Stimulated activated CD4-positive, alpha-beta T cell treated with anti-CD3 and anti-CD28 coated beads, TNF-alpha, amount 100 ng/mL, for 24 hours (primary cell): ENCODE data around the gene DRG1.
"Not testable (repeated sequence)": the region's sequence is repeated elsewhere in the genome, so short reads cannot be mapped to it uniquely, and the experiment has no call there.

ENCODE experiments used
- DNase-seq, 3 experiments: peaks; one replicate each; pipeline ENCODE4 v3.0.0-alpha.2; 2020; ENCODE audit warnings: low read depth in 3 of 3

The DRG1 gene, protein sequence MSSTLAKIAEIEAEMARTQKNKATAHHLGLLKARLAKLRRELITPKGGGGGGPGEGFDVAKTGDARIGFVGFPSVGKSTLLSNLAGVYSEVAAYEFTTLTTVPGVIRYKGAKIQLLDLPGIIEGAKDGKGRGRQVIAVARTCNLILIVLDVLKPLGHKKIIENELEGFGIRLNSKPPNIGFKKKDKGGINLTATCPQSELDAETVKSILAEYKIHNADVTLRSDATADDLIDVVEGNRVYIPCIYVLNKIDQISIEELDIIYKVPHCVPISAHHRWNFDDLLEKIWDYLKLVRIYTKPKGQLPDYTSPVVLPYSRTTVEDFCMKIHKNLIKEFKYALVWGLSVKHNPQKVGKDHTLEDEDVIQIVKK

DNA sequence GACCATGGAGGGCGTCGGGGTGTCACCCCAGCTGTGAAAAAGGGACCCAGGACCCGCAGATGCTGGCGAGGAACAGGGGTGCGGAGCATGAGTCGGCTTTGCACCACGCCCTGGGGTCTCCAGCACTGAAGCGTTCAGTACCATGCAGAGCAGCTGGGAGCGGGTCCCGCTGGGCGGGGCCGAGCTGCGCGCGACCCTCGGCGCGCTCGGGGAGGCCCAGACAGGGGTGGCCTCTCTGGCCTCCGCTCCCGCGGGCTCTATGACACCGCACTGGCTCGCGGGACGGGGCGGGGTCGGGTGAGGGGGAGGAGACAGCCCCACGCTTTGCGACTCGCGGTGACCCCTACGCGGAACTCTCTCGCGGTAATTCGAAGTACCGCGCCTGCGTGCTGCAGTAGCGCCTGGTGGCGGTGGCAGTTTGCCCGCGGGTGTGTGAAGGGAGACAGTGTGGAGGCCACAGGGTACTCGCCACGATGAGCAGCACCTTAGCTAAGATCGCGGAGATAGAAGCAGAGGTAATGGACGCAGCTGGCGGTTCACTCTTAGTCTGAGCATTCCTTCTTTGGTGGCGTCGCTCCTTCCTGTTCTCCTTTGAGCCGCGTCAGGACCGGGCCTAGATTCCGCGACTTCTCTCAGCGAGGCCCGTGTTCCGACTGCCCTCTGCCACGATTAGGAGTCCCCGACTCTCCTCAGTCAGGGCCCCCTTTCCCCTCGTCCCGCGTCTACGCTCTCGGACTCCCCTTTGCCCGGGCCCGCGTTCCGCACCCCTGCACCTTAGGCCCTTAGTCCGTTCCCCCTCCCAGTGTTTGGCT lies at the start of gene DRG1:
TSS of gene DRG1 (plus strand) at position 394 of the 812 bp plus-strand sequence. CDS start at position 474, 80 bp downstream.
- DNase-seq = peak; percentile 92 to 98 (median 96)

DNA sequence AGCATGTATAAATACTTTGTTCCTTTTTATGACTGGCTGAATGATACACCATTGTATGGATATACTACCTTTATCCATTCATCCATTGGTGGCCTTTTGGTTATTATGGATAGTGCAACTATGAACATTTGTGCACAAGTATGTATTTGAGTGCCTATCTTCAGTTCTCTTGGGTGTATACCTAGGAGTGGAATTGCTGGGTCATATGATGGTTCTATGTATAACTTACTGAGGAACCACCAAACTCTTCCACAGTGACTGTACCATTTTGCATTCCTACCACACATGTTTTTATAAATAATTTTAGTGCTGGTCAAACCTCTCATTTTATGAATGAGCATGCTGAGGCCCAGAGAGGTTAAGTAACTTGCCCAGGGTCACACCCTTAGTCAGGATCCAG lies 49.4 kb upstream of the DRG1 start:
- DNase-seq = no peak

DNA sequence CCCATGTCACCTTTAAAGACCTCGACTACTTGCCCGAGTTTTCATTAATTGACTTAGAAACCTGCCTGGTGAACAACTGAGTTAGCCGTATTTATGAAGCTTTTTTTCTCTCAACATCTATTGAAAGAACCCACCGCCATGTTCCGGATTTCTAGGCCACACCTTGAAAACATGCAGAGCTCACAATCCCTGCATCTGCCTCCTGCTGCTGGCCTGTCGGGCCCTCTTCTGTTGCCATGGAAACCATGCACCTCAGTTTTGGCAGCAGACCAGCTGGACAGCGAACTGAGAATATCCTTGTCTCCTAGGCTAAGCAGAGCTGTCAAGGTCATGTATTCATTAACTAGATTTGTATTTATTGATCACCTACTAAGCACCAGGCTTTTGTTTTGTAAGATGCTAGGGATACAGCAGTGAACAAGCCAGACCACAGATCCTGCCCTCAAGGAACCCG lies 49.0 kb upstream of the DRG1 start:
- no peak for DNase-seq

DNA sequence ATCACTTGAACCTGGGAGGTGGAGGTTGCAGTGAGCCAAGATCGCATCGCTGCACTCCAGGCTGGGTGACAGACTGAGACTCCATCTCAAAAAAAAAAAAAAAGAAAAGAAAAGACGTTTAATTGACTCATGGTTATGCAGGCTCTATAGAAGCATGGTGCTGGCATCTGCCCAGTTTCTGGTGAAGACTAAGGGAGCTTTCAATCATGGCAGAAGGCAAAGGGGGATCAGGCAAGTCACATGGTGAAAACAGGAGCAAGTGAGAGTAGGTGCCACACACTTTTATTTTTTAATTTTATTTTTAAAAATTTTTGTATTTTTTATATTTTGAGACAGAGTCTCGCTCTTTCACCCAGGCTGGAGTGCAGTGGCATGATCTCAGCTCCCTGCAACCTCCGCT lies 44.9 kb upstream of the DRG1 start:
- DNase-seq = no peak

DNA sequence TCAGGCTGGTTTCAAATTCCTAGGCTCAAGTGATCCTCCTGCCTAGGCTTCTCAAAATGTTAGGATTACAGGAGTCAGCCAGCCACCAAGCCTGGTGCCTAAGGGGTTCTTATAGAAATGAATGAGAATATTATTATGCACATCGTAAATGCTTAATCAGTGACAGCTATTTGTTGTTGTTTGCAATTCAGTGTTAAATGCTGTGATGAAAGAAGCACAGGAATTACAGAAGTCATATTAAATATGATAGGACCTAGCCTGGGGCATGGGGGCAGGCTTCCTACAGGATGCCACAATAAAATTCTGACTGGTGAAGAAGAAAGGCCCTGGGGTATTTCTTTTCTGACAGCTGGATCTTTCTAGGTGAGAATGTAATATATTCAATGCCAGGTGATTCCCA lies 39.4 kb upstream of the DRG1 start:
- no peak for DNase-seq

DNA sequence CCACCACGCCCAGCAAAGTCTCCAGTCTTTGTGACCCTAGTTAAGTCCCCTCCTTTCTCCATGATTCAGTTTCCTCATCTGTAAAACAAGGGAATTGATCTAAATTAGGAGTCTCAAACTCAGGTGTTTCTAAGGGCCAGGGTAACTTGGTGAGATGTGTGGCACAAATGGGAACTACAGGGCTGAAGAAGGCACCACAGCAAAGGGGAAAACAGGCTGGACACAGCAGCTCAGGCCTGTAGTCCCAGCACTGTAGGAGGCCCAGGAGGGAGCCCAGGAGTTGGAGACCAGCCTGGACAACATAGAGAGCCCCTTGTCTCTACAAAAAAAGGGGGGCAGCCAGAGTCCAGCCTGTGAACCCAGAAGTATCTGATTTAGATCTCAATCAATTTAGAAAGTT lies 37.7 kb upstream of the DRG1 start:
- no peak for DNase-seq

DNA sequence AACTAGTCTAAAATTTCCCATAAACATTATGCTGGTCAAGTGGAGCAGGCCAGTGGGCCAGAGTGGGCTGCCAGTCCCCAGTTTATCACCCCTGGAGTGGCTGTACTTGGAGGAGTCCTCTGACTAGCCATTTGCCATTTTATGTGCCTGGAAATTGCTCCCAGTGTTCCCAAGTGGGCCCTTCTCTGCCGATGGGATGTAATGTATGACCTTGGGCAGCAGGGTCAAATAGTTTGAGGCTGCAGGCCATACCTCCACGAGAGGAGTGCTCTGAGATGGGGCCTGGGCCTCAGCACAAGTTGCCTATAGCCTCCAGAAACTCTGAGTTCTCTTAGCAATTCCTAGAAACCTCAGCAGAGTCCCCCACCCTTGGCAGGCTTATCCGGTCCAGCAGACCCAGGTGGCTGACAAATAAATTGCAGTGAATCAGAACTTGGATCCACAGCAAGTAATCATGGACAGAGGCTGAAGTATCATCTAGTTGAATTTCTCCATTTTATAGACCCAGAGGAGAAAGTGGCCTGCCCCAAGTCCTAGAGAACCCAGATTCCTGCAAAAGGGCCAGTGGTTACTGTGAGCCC lies 35.4 kb upstream of the DRG1 start:
- DNase-seq = no peak

DNA sequence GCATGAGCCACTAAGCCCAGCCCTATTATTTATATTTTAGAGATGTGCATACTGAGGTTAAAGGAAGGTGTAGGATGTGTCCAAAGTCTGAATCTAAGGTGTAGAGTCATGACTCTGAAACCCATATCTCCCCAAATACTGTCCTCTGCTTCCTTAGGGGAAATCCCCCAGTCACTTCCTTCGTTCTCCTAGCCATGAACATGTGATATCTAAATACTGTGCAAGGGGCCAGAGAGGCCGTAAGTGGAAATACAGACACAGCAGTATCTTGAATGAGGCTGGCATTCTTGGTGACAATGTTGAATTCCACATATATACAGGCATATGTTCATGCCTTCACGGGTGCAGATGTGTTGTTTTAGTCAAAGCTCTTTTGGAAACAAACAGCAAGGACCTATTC lies 32.0 kb upstream of the DRG1 start:
- DNase-seq = no peak

DNA sequence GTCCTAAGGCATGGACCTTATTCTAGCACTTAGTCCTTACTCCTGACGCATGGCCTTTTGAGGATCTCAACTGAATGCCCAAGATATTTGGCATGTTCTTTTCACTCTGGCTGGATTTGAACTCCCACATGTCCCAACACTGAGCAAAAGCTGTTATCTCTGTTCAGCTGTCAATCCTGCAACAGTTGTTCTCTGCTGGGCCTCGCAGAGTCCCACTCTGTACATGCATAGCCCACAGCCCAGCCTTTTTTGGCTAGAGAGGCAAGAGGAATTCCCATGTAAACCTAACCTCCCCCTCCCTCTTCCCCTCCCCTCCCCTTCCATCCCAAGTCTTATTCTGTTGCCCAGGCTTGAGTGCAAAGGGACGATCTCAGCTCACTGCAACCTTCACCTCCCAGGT lies 21.8 kb upstream of the DRG1 start:
- no peak for DNase-seq

DNA sequence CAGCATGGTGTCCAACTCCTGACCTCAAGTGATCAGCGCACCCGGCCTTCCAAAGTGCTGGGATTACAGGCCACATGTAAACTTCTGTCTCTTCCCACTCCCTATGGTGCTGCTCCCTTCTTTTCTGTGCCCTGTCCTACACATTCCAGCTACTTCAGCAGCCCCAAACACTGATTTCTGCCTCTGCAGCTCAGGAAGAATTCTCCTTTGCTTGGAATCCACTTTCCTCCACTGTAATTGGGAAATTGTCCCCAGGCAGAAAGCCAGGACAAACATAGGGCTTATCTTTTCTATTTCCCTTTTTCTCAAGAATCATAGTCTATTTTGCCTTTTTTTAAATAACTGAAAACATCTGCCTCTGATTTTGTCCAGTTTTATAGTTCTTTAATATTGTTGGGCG lies 21.3 kb upstream of the DRG1 start:
- DNase-seq = no peak

DNA sequence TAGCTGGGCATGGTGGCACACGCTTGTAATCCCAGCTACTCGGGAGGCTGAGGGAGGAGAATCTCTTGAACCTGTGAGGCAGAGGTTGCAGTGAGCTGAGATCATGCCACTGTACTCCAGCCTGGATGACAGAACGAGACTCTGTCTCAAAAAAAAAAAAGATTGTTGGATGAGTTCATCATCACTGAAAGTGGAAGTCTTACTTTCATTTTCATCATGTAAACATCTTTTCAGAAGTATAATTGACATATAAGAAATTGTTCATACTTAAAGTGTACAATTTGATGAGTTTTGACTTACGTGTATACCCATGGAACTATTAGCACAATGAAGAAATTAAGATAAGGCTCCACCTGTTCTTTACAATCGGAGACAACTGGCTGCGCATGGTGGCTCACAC lies 20.8 kb upstream of the DRG1 start:
- not testable (repeated sequence) for DNase-seq

DNA sequence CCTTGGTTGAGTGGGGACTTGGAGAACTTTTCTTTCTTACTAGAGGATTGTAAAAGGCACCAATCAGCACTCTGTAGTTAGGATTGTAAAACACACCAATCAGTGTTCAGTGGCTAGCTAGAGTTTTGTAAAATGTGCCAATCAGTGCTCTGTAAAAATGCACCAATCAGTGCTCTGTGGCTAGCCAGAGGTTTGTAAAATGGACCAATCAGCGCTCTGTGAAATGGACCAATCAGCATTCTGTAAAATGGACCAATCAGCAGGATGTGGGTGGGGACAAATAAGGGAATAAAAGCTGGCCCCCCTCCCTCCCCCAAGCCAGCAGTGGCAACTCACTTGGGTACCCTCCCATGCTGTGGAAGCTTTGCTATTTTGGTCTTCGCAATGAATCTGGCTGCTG lies 5.5 kb upstream of the DRG1 start:
- no peak for DNase-seq

DNA sequence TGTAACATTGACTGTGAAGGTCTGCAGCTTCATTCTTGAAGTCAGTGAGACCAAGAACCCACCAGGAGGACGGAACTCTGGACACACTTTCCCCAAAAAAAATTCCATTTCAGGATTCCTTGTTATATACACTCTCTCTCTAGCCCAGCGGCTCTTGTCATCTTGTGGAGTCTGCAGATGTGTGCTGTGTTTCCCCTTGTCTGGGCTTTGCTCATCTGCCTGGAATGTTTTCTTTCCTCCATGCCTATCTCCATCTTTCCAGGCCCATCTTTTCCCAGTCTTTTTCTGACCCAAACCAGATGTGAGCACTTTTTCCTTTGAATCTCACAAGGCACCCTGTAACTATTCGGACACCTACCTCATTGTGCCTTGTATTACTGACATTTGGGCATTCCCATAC lies 5.1 kb upstream of the DRG1 start:
- DNase-seq = no peak

DNA sequence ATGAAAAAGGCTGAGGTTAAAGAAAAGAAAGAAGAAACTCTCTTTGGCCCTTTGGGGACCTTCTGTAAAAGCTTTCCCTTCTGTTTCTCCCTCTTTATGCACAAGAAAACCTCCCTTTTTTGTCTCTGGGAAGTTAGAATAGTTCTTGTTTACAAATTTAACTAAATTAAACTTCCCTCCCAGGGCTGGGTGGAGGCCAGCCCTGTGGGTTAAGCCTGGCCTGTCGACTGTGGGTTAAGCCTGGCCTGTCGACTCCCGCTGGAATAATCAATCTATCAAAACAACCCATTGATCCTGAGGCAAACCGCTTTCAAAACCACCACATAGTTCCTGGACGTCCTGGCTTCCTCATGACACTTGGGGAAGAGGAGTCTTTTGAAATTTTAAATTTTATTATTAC lies 1.2 kb upstream of the DRG1 start:
- DNase-seq = no peak

DNA sequence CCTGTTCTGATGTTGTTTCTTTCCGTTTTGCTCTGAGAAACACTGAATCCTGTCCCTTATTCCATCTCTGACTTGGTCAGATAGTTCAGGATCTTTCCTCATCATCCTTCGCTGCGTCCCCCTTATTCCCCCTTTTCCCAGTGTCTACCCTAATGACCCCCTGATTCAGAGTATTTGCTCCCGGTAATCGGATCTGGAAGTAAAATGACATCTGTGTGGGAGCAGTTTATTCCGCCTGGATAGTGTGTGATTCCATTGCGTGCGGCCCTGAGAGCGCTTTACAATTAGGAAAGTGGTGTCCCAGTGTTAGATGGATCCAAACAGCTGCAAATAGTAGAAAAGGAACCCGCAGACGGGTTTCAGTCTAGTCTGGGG lies 606 bp downstream of the DRG1 start:
- DNase-seq = no peak

DNA sequence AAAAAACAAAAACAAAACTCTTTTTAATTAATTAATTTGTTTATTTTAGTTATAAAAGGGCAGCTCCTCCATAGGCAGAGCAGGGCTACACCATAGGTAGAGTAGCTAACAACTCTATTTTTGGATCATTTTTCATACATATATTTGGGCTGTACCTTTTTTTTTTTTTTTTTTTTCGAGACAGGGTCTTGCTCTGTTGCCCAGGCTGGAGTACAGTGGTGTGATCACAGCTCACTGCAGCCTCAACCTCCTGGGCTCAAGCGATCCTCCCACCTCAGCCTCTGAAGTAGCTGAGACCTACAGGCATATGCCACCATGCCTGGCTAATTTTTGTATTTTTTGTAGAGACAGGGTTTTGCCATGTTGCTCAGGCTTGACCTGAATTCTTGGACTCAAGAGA lies 2.9 kb downstream of the DRG1 start:
- not testable (repeated sequence) for DNase-seq

DNA sequence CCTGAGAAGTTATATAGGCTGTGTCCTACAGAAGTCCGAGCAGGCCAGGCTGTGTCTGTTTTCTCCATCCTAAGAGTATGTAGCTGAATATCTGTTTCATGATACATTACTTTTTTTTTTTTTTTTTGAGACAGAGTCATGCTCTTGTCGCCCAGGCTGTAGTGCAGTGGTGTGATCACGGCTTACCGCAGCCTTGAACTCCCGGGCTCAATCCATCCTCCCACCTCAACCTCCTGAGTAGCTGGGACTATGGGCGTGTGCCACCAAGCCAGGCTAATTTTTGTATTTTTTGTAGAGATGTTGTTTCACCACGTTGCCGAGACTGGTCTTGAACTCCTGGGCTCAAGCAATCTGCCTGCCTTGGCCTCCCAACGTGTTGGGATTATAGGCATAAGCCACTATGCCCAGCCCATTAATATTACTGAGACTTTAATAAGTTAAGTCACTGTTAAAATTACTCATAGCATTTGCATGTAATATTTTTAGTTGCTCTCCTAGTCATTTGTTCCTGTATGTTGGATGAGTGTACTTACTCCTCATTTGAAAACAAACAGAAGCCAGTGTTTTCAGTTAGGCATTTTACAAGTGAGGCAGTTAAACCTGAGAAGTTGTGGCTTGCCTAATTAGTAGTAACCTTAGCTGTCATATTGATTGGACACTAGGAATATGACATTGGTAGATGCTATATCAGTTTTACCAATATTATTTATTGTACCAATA lies 26.1 kb downstream of the DRG1 start:
- no peak for DNase-seq

DNA sequence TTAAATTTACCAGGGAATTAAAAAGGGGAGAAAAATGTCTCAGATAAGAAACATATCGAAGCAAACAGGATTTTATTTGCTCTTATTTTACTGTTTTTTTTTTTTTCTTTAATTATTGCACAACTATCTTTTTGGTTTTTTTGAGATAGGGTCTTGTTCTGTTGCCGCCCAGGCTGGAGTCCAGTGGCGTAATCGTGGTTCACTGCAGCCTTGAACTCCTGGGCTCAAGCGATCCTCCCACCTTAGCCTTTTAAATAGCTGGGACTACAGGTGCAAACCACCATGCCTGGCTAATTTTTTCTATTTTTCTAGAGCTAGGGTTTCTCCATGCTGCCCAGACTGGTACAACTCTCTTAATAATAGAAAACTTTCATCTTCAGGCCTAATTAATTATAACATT lies 32.5 kb downstream of the DRG1 start:
- DNase-seq = no peak

DNA sequence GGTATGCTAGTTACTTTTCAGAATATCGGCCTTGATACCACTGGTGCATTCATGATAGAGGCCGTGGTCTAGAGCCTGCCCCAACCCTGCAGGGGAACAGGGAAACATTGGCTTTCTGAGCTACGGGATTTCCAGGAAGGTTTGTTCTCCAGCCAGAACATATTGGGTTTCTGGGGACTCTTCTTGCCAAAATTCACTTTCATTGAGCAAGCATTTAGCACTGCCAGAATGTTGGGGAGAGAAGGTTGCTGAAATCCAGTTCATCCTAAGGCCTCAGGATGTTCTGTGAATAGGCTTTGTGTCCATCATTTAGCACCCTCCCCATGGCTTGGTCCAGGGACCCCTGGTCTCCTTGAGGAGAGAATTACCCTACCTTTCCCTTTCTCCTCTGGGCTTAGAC lies 36.7 kb downstream of the DRG1 start:
- DNase-seq = no peak

DNA sequence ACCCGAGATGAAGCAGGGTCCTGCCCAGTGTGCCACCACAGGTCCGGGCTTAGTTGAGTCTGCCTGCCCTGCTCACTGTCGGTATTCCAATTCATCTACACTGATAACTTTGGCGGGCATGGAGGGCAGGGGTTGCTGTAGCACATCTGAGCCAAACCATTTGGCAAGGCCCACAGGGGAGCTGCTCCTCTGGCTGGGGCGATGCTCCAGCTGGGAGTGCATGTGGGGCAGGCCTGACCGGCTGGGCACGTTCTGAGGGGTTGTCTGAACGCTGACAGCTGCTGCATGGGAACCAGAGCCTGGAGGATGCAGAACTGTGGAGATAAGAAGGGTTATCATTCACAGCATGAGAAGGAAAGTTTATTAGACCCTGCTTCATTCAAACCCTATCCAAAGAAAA lies 40.4 kb downstream of the DRG1 start:
- no peak for DNase-seq

DNA sequence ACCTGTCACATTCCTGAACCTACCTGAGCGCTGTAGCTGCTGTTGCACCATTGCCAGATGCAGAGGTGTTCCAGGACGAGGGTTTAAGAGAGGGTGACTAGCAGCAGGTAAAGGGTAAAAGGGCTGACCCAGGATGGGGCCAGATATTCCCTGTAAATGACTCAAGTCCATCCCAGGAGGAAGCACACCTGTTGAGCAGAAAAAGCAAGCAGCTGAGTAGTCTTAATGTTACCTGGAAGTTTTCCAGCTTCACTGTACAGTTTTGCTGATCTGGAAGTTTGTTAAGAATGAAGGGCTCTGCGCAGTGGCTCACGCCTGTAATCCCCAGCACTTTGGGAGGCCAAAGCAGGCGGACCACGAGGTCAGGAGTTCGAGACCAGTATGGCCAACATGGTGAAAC lies 41.3 kb downstream of the DRG1 start:
- no peak for DNase-seq

DNA sequence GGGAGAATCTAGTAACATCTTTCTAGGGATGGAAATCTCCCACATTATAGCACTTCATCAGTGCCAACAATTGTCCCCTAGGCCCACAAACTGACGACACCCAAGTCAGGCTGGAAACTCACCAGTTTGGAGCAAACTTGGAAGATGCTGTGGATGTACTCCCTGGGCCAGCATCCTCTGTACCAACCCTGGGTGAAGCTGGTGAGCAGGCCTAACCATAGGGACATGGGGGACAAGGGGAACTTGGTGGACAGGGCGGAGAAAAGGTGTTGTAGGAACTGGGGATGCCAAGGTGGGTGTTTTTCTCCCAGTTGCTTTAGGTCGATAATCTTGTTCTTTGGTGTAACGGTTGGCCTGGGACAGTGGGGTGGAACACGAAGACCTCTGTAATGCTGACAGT lies 42.2 kb downstream of the DRG1 start:
- no peak for DNase-seq
